Naive thymus-derived CD4-positive, alpha-beta T cell (primary cell): Measurements from ENCODE around the gene SNAPC2. TPM values are rescaled to one million over a fixed set of nuclear protein-coding genes. Genes with fewer than 3 reads are reported as not detected.
A peak's percentile ranks its signal among the peaks of the same experiment; 100 is the strongest.

Experiments used
- ATAC-seq: fragments of 150-1000 bp; cut with Tn5 transposase; 2 replicates; pipeline ENCODE4 v1.10.0; 2021; ENCODE audit warnings: mild to moderate bottlenecking, moderate library complexity
- CTCF ChIA-PET: fragments of 350-600 bp; sonication (Branson Sonifier 250); formaldehyde crosslinking; loops from one replicate; lab custom pipeline; 2021; ENCODE audit warnings: antibody characterized with exemption; lab: Charles Lee
- POLR2A ChIA-PET: fragments of 350-600 bp; sonication (Branson Sonifier 250); formaldehyde crosslinking; loops from one replicate; lab custom pipeline; 2021; ENCODE audit warnings: antibody characterized with exemption, inconsistent platforms; lab: Charles Lee
- DNase-seq, 9 donors: peaks; one replicate each; pipeline versions ENCODE4 v3.0.0 to v3.0.0-alpha.2; 2020 to 2022; ENCODE audit warnings: mixed read lengths in 1 of 9
- H3K27ac ChIP-seq: one replicate; pipeline ENCODE4 v1.7.0; 2013; ENCODE audit warnings: mild to moderate bottlenecking, low read depth, low read length, moderate library complexity
- H3K27me3 ChIP-seq, 2 donors: one replicate each; pipeline ENCODE4 v1.7.0; 2013; ENCODE audit warnings: low read length in 2 of 2, mild to moderate bottlenecking in 2 of 2, moderate library complexity in 2 of 2; ENCODE audit not compliant: control insufficient read depth in 2 of 2, insufficient read depth in 2 of 2
- H3K36me3 ChIP-seq, 3 experiments: 1 replicate in 2 of 3; 2 replicates in 1 of 3; pipeline ENCODE4 v1.7.0; 2013; ENCODE audit warnings: low read length in 3 of 3, mild to moderate bottlenecking in 3 of 3, moderate library complexity in 1 of 3; ENCODE audit not compliant: insufficient read depth in 3 of 3, control insufficient read depth in 2 of 3
- H3K4me1 ChIP-seq, 2 donors: one replicate each; pipeline ENCODE4 v1.7.0; 2013; ENCODE audit warnings: low read length in 2 of 2, mild to moderate bottlenecking in 2 of 2, moderate library complexity in 1 of 2; ENCODE audit not compliant: control insufficient read depth in 2 of 2, insufficient read depth in 2 of 2
- H3K4me3 ChIP-seq: 2 replicates; pipeline ENCODE4 v1.7.0; 2013; ENCODE audit warnings: mild to moderate bottlenecking, low read length
- H3K9me3 ChIP-seq, 3 experiments: 1 replicate in 2 of 3; 2 replicates in 1 of 3; pipeline ENCODE4 v1.7.0; 2013; ENCODE audit warnings: low read length in 3 of 3; ENCODE audit not compliant: control insufficient read depth in 2 of 3
- H3K27ac Mint-ChIP-seq, 9 donors: one replicate each; pipeline ENCODE4 v1.8.0; 2020 to 2022; ENCODE audit warnings: mixed read lengths in 9 of 9, mild to moderate bottlenecking in 8 of 9, moderate library complexity in 5 of 9, inconsistent platforms in 2 of 9
- H3K27me3 Mint-ChIP-seq, 5 donors: one replicate each; pipeline ENCODE4 v1.8.0; 2021 to 2022; ENCODE audit warnings: mixed read lengths in 5 of 5, mild to moderate bottlenecking in 1 of 5
- H3K36me3 Mint-ChIP-seq, 5 donors: one replicate each; pipeline ENCODE4 v1.8.0; 2020 to 2022; ENCODE audit warnings: mixed read lengths in 5 of 5, mild to moderate bottlenecking in 3 of 5, inconsistent platforms in 1 of 5
- H3K4me1 Mint-ChIP-seq, 7 donors: one replicate each; pipeline ENCODE4 v1.8.0; 2020 to 2022; ENCODE audit warnings: mixed read lengths in 7 of 7, mild to moderate bottlenecking in 3 of 7, inconsistent platforms in 1 of 7
- H3K4me3 Mint-ChIP-seq, 10 donors: one replicate each; pipeline ENCODE4 v1.8.0; 2020 to 2022; ENCODE audit warnings: mild to moderate bottlenecking in 10 of 10, mixed read lengths in 10 of 10, moderate library complexity in 6 of 10, inconsistent platforms in 2 of 10
- H3K9me3 Mint-ChIP-seq, 11 donors: one replicate each; pipeline ENCODE4 v1.8.0; 2020 to 2022; ENCODE audit warnings: mixed read lengths in 11 of 11, mild to moderate bottlenecking in 4 of 11, inconsistent platforms in 1 of 11, moderate library complexity in 1 of 11
- intact Hi-C, 2 donors: fragments of 100-400 bp; cut with micrococcal nuclease; formaldehyde crosslinking; loops; one replicate each; pipeline ENCODE4 v1.15.1; 2023
- polyA plus RNA-seq, 2 donors: library from polyadenylated mRNA; unstranded; fragments of 300-500 nt; fragmentation: Illumina TruSeq; gene quantifications; one replicate each; pipeline ENCODE4 v1.2.3, GENCODE V29; 2021
- total RNA-seq, 6 experiments: library from RNA in 5 of 6; stranded (reverse) in 5 of 6; gene quantifications; 1 replicate in 5 of 6; 2 replicates in 1 of 6; pipeline ENCODE4 v1.2.3 and lab custom pipeline; 2021 to 2026

SNAPC2 gene
- total and polyA plus RNA-seq, 7 experiments from 2014 or later = 11.5 to 24.4 (median 18.2) TPM

- H3K27ac ChIP-seq = no peak overlapping the region
- no peak overlapping the region for H3K27ac Mint-ChIP-seq
- CTCF ChIA-PET = interaction anchor here (0.6 kb wide), 1 partner anchor 932 kb away, joined by 4 read pairs; no protein-coding TSS in a partner anchor
- no peaks in the 10 kb centered on the region for H3K27me3 ChIP-seq
- H3K36me3 Mint-ChIP-seq = no peaks in the 10 kb centered on the region
- ATAC-seq = no peak
- H3K27me3 Mint-ChIP-seq = peaks cover 0 to 20% (median 0%) of the 10 kb centered on the region in 5 donors
- H3K4me1 Mint-ChIP-seq = peaks cover 0 to 5% (median 2%) of the 10 kb centered on the region in 7 donors
- no peak overlapping the region for H3K4me3 ChIP-seq
- no peak overlapping the region for H3K4me3 Mint-ChIP-seq
- H3K9me3 ChIP-seq = no peaks in the 10 kb centered on the region
- POLR2A ChIA-PET = no interaction called here
- peaks cover 0 to 1% (median 0%) of the 10 kb centered on the region in 11 donors for H3K9me3 Mint-ChIP-seq
- H3K36me3 ChIP-seq = no peaks in the 10 kb centered on the region
- intact Hi-C loops = no loop called here
- DNase-seq = no peak
- peaks cover 1 to 2% of the 10 kb centered on the region in 2 donors for H3K4me1 ChIP-seq
These were observed 40.3 kb upstream of the SNAPC2 start for GRCh38 chr19:7879836-7880235.

- Mint-ChIP-seq H3K27ac (no peak overlapping the region), H3K36me3 (no peaks in the 10 kb centered on the region), H3K4me1 (peaks cover 0 to 5% (median 0%) of the 10 kb centered on the region in 7 donors), H3K27me3 (peaks cover 0 to 4% (median 0%) of the 10 kb centered on the region in 5 donors), H3K4me3 (no peak overlapping the region), H3K9me3 (peaks cover 0 to 1% (median 0%) of the 10 kb centered on the region in 11 donors)
- Histone ChIP-seq H3K4me3 (no peak overlapping the region), H3K27me3 (no peaks in the 10 kb centered on the region), H3K36me3 (no peaks in the 10 kb centered on the region), H3K4me1 (no peaks in the 10 kb centered on the region), H3K9me3 (no peaks in the 10 kb centered on the region), H3K27ac (no peak overlapping the region)
- DNase-seq = no peak
- ChIA-PET POLR2A (no interaction called here), CTCF (interaction anchor here (1.7 kb wide), 1 partner anchor 13 kb away, joined by 6 read pairs; no protein-coding TSS in a partner anchor)
- ATAC-seq = no peak
- intact Hi-C loops = no loop called here
These were observed 38.2 kb upstream of the SNAPC2 start for GRCh38 chr19:7881910-7882309.

GRCh38 chr19:7883105-7883504 is 37.0 kb upstream of the SNAPC2 start:
- no peak overlapping the region for H3K27ac ChIP-seq
- no peak overlapping the region for H3K4me3 ChIP-seq
- ChIA-PET POLR2A (no interaction called here), CTCF (interaction anchor here (0.6 to 1.5 kb wide), 2 partner anchors 14 to 32 kb away, joined by 3 to 4 read pairs; no protein-coding TSS in a partner anchor)
- H3K4me1 ChIP-seq = no peaks in the 10 kb centered on the region
- peaks cover 4 to 10% (median 8%) of the 10 kb centered on the region in 5 donors for H3K27me3 Mint-ChIP-seq
- H3K4me1 Mint-ChIP-seq = peaks cover 0 to 5% (median 0%) of the 10 kb centered on the region in 7 donors
- H3K36me3 ChIP-seq = no peaks in the 10 kb centered on the region
- peaks cover 0 to 1% (median 0%) of the 10 kb centered on the region in 11 donors for H3K9me3 Mint-ChIP-seq
- no peak overlapping the region for H3K4me3 Mint-ChIP-seq
- H3K9me3 ChIP-seq = no peaks in the 10 kb centered on the region
- H3K27ac Mint-ChIP-seq = no peak overlapping the region
- DNase-seq (no peak), ATAC-seq (no peak)
- no peaks in the 10 kb centered on the region for H3K36me3 Mint-ChIP-seq
- H3K27me3 ChIP-seq = peaks cover 0 to 3% of the 10 kb centered on the region in 2 donors
- intact Hi-C loops = no loop called here

- intact Hi-C loops = no loop called here
These were observed 36.2 kb upstream of the SNAPC2 start for GRCh38 chr19:7883796-7884570.

GRCh38 chr19:7885818-7886217 is 34.3 kb upstream of the SNAPC2 start:
- peak overlapping the region in 1 of 9 donors; percentile 14 for H3K27ac Mint-ChIP-seq
- H3K4me3 Mint-ChIP-seq = no peak overlapping the region
- H3K9me3 Mint-ChIP-seq = peaks cover 0 to 1% (median 0%) of the 10 kb centered on the region in 11 donors

More at GRCh38 chr19:7883796-7884570, 36.2 kb upstream of the SNAPC2 start:
- H3K36me3 Mint-ChIP-seq = no peaks in the 10 kb centered on the region
- no peak overlapping the region for H3K4me3 Mint-ChIP-seq
- Histone ChIP-seq H3K27ac (no peak overlapping the region), H3K4me1 (no peaks in the 10 kb centered on the region), H3K36me3 (no peaks in the 10 kb centered on the region), H3K9me3 (no peaks in the 10 kb centered on the region), H3K27me3 (peaks cover 0 to 3% of the 10 kb centered on the region in 2 donors), H3K4me3 (no peak overlapping the region)
- ChIA-PET POLR2A (no interaction called here), CTCF (interaction anchor here (1.5 kb wide), 1 partner anchor 15 kb away, joined by 4 read pairs; no protein-coding TSS in a partner anchor)
- peaks cover 0 to 1% (median 0%) of the 10 kb centered on the region in 11 donors for H3K9me3 Mint-ChIP-seq
- DNase-seq (no peak), ATAC-seq (no peak)
- H3K27ac Mint-ChIP-seq = no peak overlapping the region
- H3K27me3 Mint-ChIP-seq = peaks cover 5 to 12% (median 10%) of the 10 kb centered on the region in 5 donors
- H3K4me1 Mint-ChIP-seq = peaks cover 0 to 5% (median 0%) of the 10 kb centered on the region in 7 donors

GRCh38 chr19:7887408-7888144 is 32.6 kb upstream of the SNAPC2 start:
- no peaks in the 10 kb centered on the region for H3K9me3 ChIP-seq
- H3K4me1 Mint-ChIP-seq = peaks cover 0 to 5% (median 0%) of the 10 kb centered on the region in 7 donors
- ChIA-PET CTCF (no interaction called here), POLR2A (interaction anchor here (1.0 kb wide), 1 partner anchor 12 kb away, joined by 3 read pairs; no protein-coding TSS in a partner anchor)
- no peaks in the 10 kb centered on the region for H3K36me3 Mint-ChIP-seq
- H3K27ac Mint-ChIP-seq = no peak overlapping the region
- no peak overlapping the region for H3K27ac ChIP-seq
- peaks cover 0 to 3% of the 10 kb centered on the region in 2 donors for H3K27me3 ChIP-seq
- H3K9me3 Mint-ChIP-seq = peaks cover 0 to 1% (median 0%) of the 10 kb centered on the region in 11 donors
- H3K4me3 Mint-ChIP-seq = no peak overlapping the region
- no peak overlapping the region for H3K4me3 ChIP-seq
- no peaks in the 10 kb centered on the region for H3K4me1 ChIP-seq
- ATAC-seq (no peak), DNase-seq (no peak)
- intact Hi-C loops = no loop called here
- H3K27me3 Mint-ChIP-seq = peaks cover 5 to 26% (median 17%) of the 10 kb centered on the region in 5 donors
- no peaks in the 10 kb centered on the region for H3K36me3 ChIP-seq

More at GRCh38 chr19:7885818-7886217, 34.3 kb upstream of the SNAPC2 start:
- no peak for DNase-seq
- peaks cover 0 to 3% of the 10 kb centered on the region in 2 donors for H3K27me3 ChIP-seq
- intact Hi-C loops = no loop called here
- Mint-ChIP-seq H3K36me3 (no peaks in the 10 kb centered on the region), H3K27me3 (peaks cover 5 to 20% (median 14%) of the 10 kb centered on the region in 5 donors), H3K4me1 (peaks cover 0 to 5% (median 0%) of the 10 kb centered on the region in 7 donors)
- no peaks in the 10 kb centered on the region for H3K36me3 ChIP-seq
- no peaks in the 10 kb centered on the region for H3K4me1 ChIP-seq
- H3K9me3 ChIP-seq = no peaks in the 10 kb centered on the region
- no peak overlapping the region for H3K4me3 ChIP-seq
- ATAC-seq = no peak
- ChIA-PET CTCF (no interaction called here), POLR2A (no interaction called here)
- no peak overlapping the region for H3K27ac ChIP-seq
